B cell (primary cell): Measurements from ENCODE around the gene RPL29. TPM values are rescaled to one million over a fixed set of nuclear protein-coding genes. Genes with fewer than 3 reads are reported as not detected.
A peak's percentile ranks its signal among the peaks of the same experiment; 100 is the strongest.

Experiments used
- ATAC-seq: fragments of 200-7000 bp; cut with Tn5 transposase; one replicate; pipeline ENCODE4 v1.10.0; 2021; ENCODE audit warnings: low read depth, mild to moderate bottlenecking, moderate number of reproducible peaks, moderate library complexity
- CTCF ChIA-PET: fragments of 350-600 bp; sonication (Branson Sonifier 250); formaldehyde crosslinking; loops from one replicate; lab custom pipeline; 2021; ENCODE audit warnings: antibody characterized with exemption, inconsistent platforms; lab: Charles Lee
- POLR2A ChIA-PET: fragments of 350-600 bp; sonication (Branson Sonifier 250); formaldehyde crosslinking; loops from one replicate; lab custom pipeline; 2021; ENCODE audit warnings: antibody characterized with exemption; lab: Charles Lee
- DNase-seq: peaks from one replicate; pipeline ENCODE4 v3.0.0; 2013
- H2AFZ ChIP-seq: 2 replicates; pipeline ENCODE4 v1.6.1; 2012; ENCODE audit warnings: mild to moderate bottlenecking, low read depth, low read length; ENCODE audit not compliant: insufficient read depth, poor library complexity, severe bottlenecking
- H3K27ac ChIP-seq, 2 donors: 1 replicate in 1 of 2; 2 replicates in 1 of 2; pipeline ENCODE4 v1.5.1; 2012 to 2013; ENCODE audit warnings: low read length in 2 of 2, mild to moderate bottlenecking in 2 of 2, moderate library complexity in 1 of 2
- H3K27me3 ChIP-seq, 4 experiments: fragments of 200-600 bp in 1 of 4; sonication (generic) in 1 of 4; replicated peaks in 1 of 4; 1 replicate in 2 of 4; 2 replicates in 2 of 4; pipeline versions ENCODE4 v1.6.1 to v1.7.0; 2013 to 2016; ENCODE audit warnings: low read length in 3 of 4, mild to moderate bottlenecking in 2 of 4, mixed read lengths in 1 of 4, moderate library complexity in 1 of 4; ENCODE audit not compliant: insufficient read depth in 4 of 4, control insufficient read depth in 3 of 4; ENCODE audit errors: control extremely low read depth in 1 of 4
- H3K36me3 ChIP-seq, 2 experiments: replicated peaks in 1 of 2; 1 replicate in 1 of 2; 2 replicates in 1 of 2; pipeline versions ENCODE4 v1.6.1 to v1.7.1; 2013; ENCODE audit warnings: low read length in 1 of 2; ENCODE audit not compliant: insufficient read depth in 2 of 2, control insufficient read depth in 1 of 2; ENCODE audit errors: control extremely low read depth in 1 of 2, extremely low read depth in 1 of 2
- H3K4me1 ChIP-seq, 2 donors: fragments of 200-600 bp in 1 of 2; sonication (generic) in 1 of 2; 1 replicate in 1 of 2; 2 replicates in 1 of 2; pipeline versions ENCODE4 v1.5.1 to v1.6.1; 2013 to 2017; ENCODE audit warnings: low read length in 2 of 2; ENCODE audit not compliant: control insufficient read depth in 2 of 2, insufficient read depth in 2 of 2
- H3K4me2 ChIP-seq: replicated peaks from 2 replicates; pipeline ENCODE3; 2012; ENCODE audit warnings: mild to moderate bottlenecking, low read depth, low read length; ENCODE audit not compliant: poor library complexity, severe bottlenecking
- H3K4me3 ChIP-seq, 5 experiments: fragments of 200-600 bp in 1 of 5; sonication (generic) in 1 of 5; 1 replicate in 3 of 5; 2 replicates in 2 of 5; pipeline versions ENCODE4 v1.5.1 to v1.7.0; 2011 to 2016; ENCODE audit warnings: low read length in 4 of 5, mild to moderate bottlenecking in 4 of 5, low read depth in 2 of 5, control low read depth in 1 of 5, moderate library complexity in 1 of 5; ENCODE audit not compliant: insufficient read depth in 1 of 5; ENCODE audit errors: control extremely low read depth in 1 of 5, extremely low read depth in 1 of 5
- H3K79me2 ChIP-seq: fragments of 200-600 bp; sonication (generic); one replicate; pipeline ENCODE4 v1.6.0; 2016; ENCODE audit warnings: low read length; ENCODE audit not compliant: control insufficient read depth, insufficient read depth
- H3K9ac ChIP-seq: fragments of 200-600 bp; sonication (generic); 2 replicates; pipeline ENCODE4 v1.6.1; 2017; ENCODE audit warnings: mild to moderate bottlenecking, low read length, moderate library complexity
- H3K9me3 ChIP-seq, 3 donors: one replicate each; pipeline versions ENCODE4 v1.6.1 to v1.7.1; 2013; ENCODE audit warnings: low read length in 2 of 3; ENCODE audit not compliant: control insufficient read depth in 2 of 3, insufficient read depth in 1 of 3; ENCODE audit errors: control extremely low read depth in 1 of 3
- H4K20me1 ChIP-seq: 2 replicates; pipeline ENCODE4 v1.6.0; 2012; ENCODE audit warnings: mild to moderate bottlenecking, low read length; ENCODE audit not compliant: insufficient read depth, control insufficient read depth, poor library complexity, severe bottlenecking
- H3K27ac Mint-ChIP-seq: one replicate; pipeline ENCODE4 v1.8.0; 2021; ENCODE audit warnings: mixed read lengths
- H3K27me3 Mint-ChIP-seq: one replicate; pipeline ENCODE4 v1.8.0; 2021; ENCODE audit warnings: mixed read lengths
- H3K4me1 Mint-ChIP-seq: one replicate; pipeline ENCODE4 v1.8.0; 2021; ENCODE audit warnings: mixed read lengths
- H3K4me3 Mint-ChIP-seq: one replicate; pipeline ENCODE4 v1.8.0; 2021; ENCODE audit warnings: mixed read lengths
- H3K9me3 Mint-ChIP-seq: one replicate; pipeline ENCODE4 v1.8.0; 2022; ENCODE audit warnings: mixed read lengths; ENCODE audit not compliant: insufficient read depth
- CTCF ChIP-seq: fragments of 200-600 bp; IDR thresholded peaks from one replicate; pipeline ENCODE4 v1.8.0; 2022; ENCODE audit warnings: antibody characterized with exemption, mild to moderate bottlenecking
- EZH2 ChIP-seq: IDR thresholded peaks from 2 replicates; pipeline ENCODE4 v1.6.1; 2012; ENCODE audit warnings: borderline replicate concordance, low read depth, mild to moderate bottlenecking, moderate library complexity, low read length; ENCODE audit not compliant: insufficient read depth, poor library complexity, severe bottlenecking
- WGBS: methylation state at CpG from one replicate; pipeline ENCODE4 v1.1.5; 2013; ENCODE audit warnings: missing lambda C conversion rate; ENCODE audit not compliant: insufficient coverage; 5-methylcytosine and 5-hydroxymethylcytosine counted together
- intact Hi-C: fragments of 100-400 bp; cut with micrococcal nuclease; formaldehyde crosslinking; loops from one replicate; pipeline ENCODE4 v1.10.0; 2022
- polyA plus RNA-seq: library from polyadenylated mRNA; depleted of rRNA; stranded (reverse); fragments of >200 nt; gene quantifications from 2 replicates; pipeline ENCODE4 v1.2.3, GENCODE V29; 2012
- total RNA-seq, 2 donors: library from RNA; stranded (reverse); fragments of 120-200 nt in 1 of 2; gene quantifications; 1 replicate in 1 of 2; 2 replicates in 1 of 2; pipeline versions ENCODE4 v1.2.3 to v1.2.4, GENCODE V29; 2013 to 2022

RPL29 gene
- total and polyA plus RNA-seq, 2 donors (not counting 1 experiment from before 2014, with no cell fraction given) = 1,552 to 3,787 TPM

GRCh38 chr3:52036829-52037228 lies 41.1 kb upstream of the RPL29 start:
- ChIA-PET CTCF (interaction anchor here (1.0 to 2.4 kb wide), 3 partner anchors 35 to 108 kb away, joined by 3 to 14 read pairs (median 8); no protein-coding TSS in a partner anchor), POLR2A (no interaction called here)
- H3K4me1 Mint-ChIP-seq = peaks cover 5% of the 10 kb centered on the region
- Histone ChIP-seq H3K79me2 (no peaks in the 10 kb centered on the region), H3K4me1 (peaks cover 0 to 10% of the 10 kb centered on the region in 2 donors), H3K27me3 (peaks cover 0 to 5% (median 3%) of the 10 kb centered on the region in 4 experiments), H4K20me1 (no peaks in the 10 kb centered on the region), H3K4me2 (no peak overlapping the region), H3K4me3 (no peak overlapping the region), H3K36me3 (no peaks in the 10 kb centered on the region), H3K9ac (no peak overlapping the region), H3K27ac (no peak overlapping the region), H2AFZ (no peak overlapping the region), H3K9me3 (no peaks in the 10 kb centered on the region)
- H3K27me3 Mint-ChIP-seq = peaks cover 3% of the 10 kb centered on the region
- H3K27ac Mint-ChIP-seq = no peak overlapping the region
- no peak for DNase-seq
- 43% methylated on average over 4 of the region's 5 CpGs for WGBS
- intact Hi-C loops = no loop called here
- no peak overlapping the region for H3K4me3 Mint-ChIP-seq
- no peak for ATAC-seq
- TF ChIP-seq EZH2 (no peak), CTCF (no peak)
- H3K9me3 Mint-ChIP-seq = no peaks in the 10 kb centered on the region

GRCh38 chr3:52036222-52036694 lies 40.6 kb upstream of the RPL29 start:
- peak; percentile 45 for ATAC-seq
- peaks cover 0 to 5% (median 3%) of the 10 kb centered on the region in 4 experiments for H3K27me3 ChIP-seq
- intact Hi-C loops = no loop called here
- Mint-ChIP-seq H3K4me3 (no peak overlapping the region), H3K4me1 (peaks cover 5% of the 10 kb centered on the region), H3K27me3 (peaks cover 3% of the 10 kb centered on the region), H3K9me3 (no peaks in the 10 kb centered on the region), H3K27ac (no peak overlapping the region)
- CTCF ChIA-PET = interaction anchor here (1.0 to 2.4 kb wide), 3 partner anchors 35 to 108 kb away, joined by 3 to 14 read pairs (median 8); no protein-coding TSS in a partner anchor
- TF ChIP-seq CTCF (no peak), EZH2 (no peak)
- 21% methylated on average over 4 of the region's 5 CpGs for WGBS
- DNase-seq = no peak
- H3K9me3 ChIP-seq = no peaks in the 10 kb centered on the region
- H3K4me2 ChIP-seq = no peak overlapping the region
- H3K79me2 ChIP-seq = no peaks in the 10 kb centered on the region
- H3K4me1 ChIP-seq = peaks cover 0 to 10% of the 10 kb centered on the region in 2 donors
- POLR2A ChIA-PET = no interaction called here
- H2AFZ ChIP-seq = no peak overlapping the region
- no peaks in the 10 kb centered on the region for H4K20me1 ChIP-seq
- H3K9ac ChIP-seq = no peak overlapping the region
- H3K27ac ChIP-seq = no peak overlapping the region
- H3K4me3 ChIP-seq = no peak overlapping the region
- H3K36me3 ChIP-seq = no peaks in the 10 kb centered on the region
